ENCODE measurements around the gene LARGE2. TPM values are rescaled to one million over a fixed set of nuclear protein-coding genes. Genes with fewer than 3 reads are reported as not detected.
"Not testable (repeated sequence)": the region's sequence is repeated elsewhere in the genome, so short reads cannot be mapped to it uniquely, and the experiment has no call there.

Gene LARGE2
- total and polyA plus RNA-seq, 3 experiments from 2014 or later, result 2.6 to 14.4 (median 3.2) TPM

- H3K27me3 ChIP-seq (ENCODE audit: insufficient read depth, low read length, poor library complexity, severe bottlenecking), result peaks cover 24% of the 10 kb centered on the region
- Mint-ChIP-seq H3K27ac (peak overlapping the region in 5 of 8 donors; percentile 59 to 75 (median 63)), H3K4me1 (peaks cover 0 to 14% (median 1%) of the 10 kb centered on the region in 3 donors), H3K27me3 (peaks cover 12 to 37% of the 10 kb centered on the region in 2 donors), H3K36me3 (peaks cover 0 to 5% (median 0%) of the 10 kb centered on the region in 3 donors), H3K4me3 (peak overlapping the region; percentile 60 to 85 (median 71)), H3K9me3 (no peaks in the 10 kb centered on the region)
- H3K4me3 ChIP-seq (ENCODE audit: low read length), result no peak overlapping the region
- H3K9me3 ChIP-seq (ENCODE audit: low read length), result no peaks in the 10 kb centered on the region
- peaks cover 9% of the 10 kb centered on the region for H3K4me1 ChIP-seq (ENCODE audit: insufficient read depth, low read length)
- no peaks in the 10 kb centered on the region for H3K36me3 ChIP-seq (ENCODE audit: insufficient read depth, low read length)
- peak; percentile 46 to 89 (median 68) for DNase-seq
- ChIA-PET POLR2A (no interaction called here), CTCF (no interaction called here)
- no peak overlapping the region for H3K27ac ChIP-seq (ENCODE audit: low read depth, low read length)
Measured at GRCh38 chr11:45899448-45900174, 22.8 kb upstream of the LARGE2 start.

- POLR2A ChIA-PET; H3K36me3 Mint-ChIP-seq; DNase-seq; H3K36me3 ChIP-seq (ENCODE audit: insufficient read depth, low read length); H3K4me3 ChIP-seq (ENCODE audit: low read length); CTCF ChIA-PET; H3K27ac ChIP-seq (ENCODE audit: low read depth, low read length); H3K4me1 ChIP-seq (ENCODE audit: insufficient read depth, low read length); H3K9me3 ChIP-seq (ENCODE audit: low read length); H3K9me3 Mint-ChIP-seq: not testable (repeated sequence)
- peaks cover 10 to 31% of the 10 kb centered on the region in 2 donors for H3K27me3 Mint-ChIP-seq
- peak overlapping the region in 1 of 8 donors; percentile 46 for H3K27ac Mint-ChIP-seq
- H3K4me1 Mint-ChIP-seq, result peaks cover 0 to 15% (median 1%) of the 10 kb centered on the region in 3 donors
- peak overlapping the region; percentile 54 to 87 (median 63) for H3K4me3 Mint-ChIP-seq
- peaks cover 24% of the 10 kb centered on the region for H3K27me3 ChIP-seq (ENCODE audit: insufficient read depth, low read length, poor library complexity, severe bottlenecking)
Measured at GRCh38 chr11:45900175-45900800, 22.2 kb upstream of the LARGE2 start.

- CTCF ChIA-PET, result interaction anchor here (0.8 kb wide), 1 partner anchor 64 kb away, joined by 3 read pairs; no protein-coding TSS in a partner anchor
Measured at GRCh38 chr11:45900916-45901617, 21.4 kb upstream of the LARGE2 start.

GRCh38 chr11:45901626-45902025 is 20.8 kb upstream of the LARGE2 start:
- Mint-ChIP-seq H3K4me3 (peak overlapping the region in 2 of 7 donors; percentile 20 to 84), H3K27me3 (peaks cover 11 to 25% of the 10 kb centered on the region in 2 donors), H3K36me3 (no peaks in the 10 kb centered on the region), H3K4me1 (peaks cover 3 to 25% (median 6%) of the 10 kb centered on the region in 3 donors), H3K9me3 (no peaks in the 10 kb centered on the region), H3K27ac (peak overlapping the region in 1 of 8 donors; percentile 55)
- peaks cover 9% of the 10 kb centered on the region for H3K4me1 ChIP-seq (ENCODE audit: insufficient read depth, low read length)
- H3K27ac ChIP-seq (ENCODE audit: low read depth, low read length), result no peak overlapping the region
- H3K27me3 ChIP-seq (ENCODE audit: insufficient read depth, low read length, poor library complexity, severe bottlenecking), result peaks cover 20% of the 10 kb centered on the region
- H3K4me3 ChIP-seq (ENCODE audit: low read length), result no peak overlapping the region
- no peak for DNase-seq
- H3K36me3 ChIP-seq (ENCODE audit: insufficient read depth, low read length), result no peaks in the 10 kb centered on the region
- POLR2A ChIA-PET, result interaction anchor here (1.2 kb wide), 1 partner anchor 14 kb away, joined by 3 read pairs; no protein-coding TSS in a partner anchor
- CTCF ChIA-PET, result interaction anchor here (0.8 kb wide), 1 partner anchor 63 kb away, joined by 3 read pairs; no protein-coding TSS in a partner anchor
- H3K9me3 ChIP-seq (ENCODE audit: low read length), result no peaks in the 10 kb centered on the region

More at GRCh38 chr11:45900916-45901617, 21.4 kb upstream of the LARGE2 start:
- H3K9me3 Mint-ChIP-seq, result no peaks in the 10 kb centered on the region
- H3K27ac Mint-ChIP-seq, result no peak overlapping the region
- peaks cover 10 to 25% of the 10 kb centered on the region in 2 donors for H3K27me3 Mint-ChIP-seq
- Histone ChIP-seq H3K36me3 (ENCODE audit: insufficient read depth, low read length) (no peaks in the 10 kb centered on the region), H3K4me3 (ENCODE audit: low read length) (no peak overlapping the region), H3K9me3 (ENCODE audit: low read length) (no peaks in the 10 kb centered on the region), H3K4me1 (ENCODE audit: insufficient read depth, low read length) (peaks cover 9% of the 10 kb centered on the region), H3K27ac (ENCODE audit: low read depth, low read length) (no peak overlapping the region), H3K27me3 (ENCODE audit: insufficient read depth, low read length, poor library complexity, severe bottlenecking) (peaks cover 22% of the 10 kb centered on the region)
- no peaks in the 10 kb centered on the region for H3K36me3 Mint-ChIP-seq
- peaks cover 0 to 20% (median 3%) of the 10 kb centered on the region in 3 donors for H3K4me1 Mint-ChIP-seq
- no peak for DNase-seq
- POLR2A ChIA-PET, result interaction anchor here (1.2 kb wide), 1 partner anchor 15 kb away, joined by 3 read pairs; no protein-coding TSS in a partner anchor
- H3K4me3 Mint-ChIP-seq, result peak overlapping the region; percentile 54 to 87 (median 63)

DNA sequence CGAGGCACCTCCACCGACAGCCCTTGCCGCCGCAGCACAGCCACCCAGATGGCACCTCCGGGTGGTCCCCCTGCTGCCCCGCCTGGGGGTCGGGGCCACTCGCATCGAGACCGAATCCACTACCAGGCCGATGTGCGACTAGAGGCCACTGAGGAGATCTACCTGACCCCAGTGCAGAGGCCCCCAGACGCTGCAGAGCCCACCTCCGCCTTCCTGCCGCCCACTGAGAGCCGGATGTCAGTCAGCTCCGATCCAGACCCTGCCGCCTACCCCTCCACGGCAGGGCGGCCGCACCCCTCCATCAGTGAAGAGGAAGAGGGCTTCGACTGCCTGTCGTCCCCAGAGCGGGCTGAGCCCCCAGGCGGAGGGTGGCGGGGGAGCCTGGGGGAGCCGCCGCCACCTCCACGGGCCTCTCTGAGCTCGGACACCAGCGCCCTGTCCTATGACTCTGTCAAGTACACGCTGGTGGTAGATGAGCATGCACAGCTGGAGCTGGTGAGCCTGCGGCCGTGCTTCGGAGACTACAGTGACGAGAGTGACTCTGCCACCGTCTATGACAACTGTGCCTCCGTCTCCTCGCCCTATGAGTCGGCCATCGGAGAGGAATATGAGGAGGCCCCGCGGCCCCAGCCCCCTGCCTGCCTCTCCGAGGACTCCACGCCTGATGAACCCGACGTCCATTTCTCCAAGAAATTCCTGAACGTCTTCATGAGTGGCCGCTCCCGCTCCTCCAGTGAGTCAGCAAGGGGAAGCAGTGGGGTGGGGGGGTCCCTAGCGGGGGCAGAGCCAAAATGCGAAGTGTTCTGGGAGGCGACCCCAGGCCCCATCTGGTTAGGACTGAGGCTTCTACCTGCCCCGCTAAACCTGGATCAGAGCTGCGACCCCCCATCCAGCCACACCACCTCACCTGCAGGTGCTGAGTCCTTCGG is 19.7 kb upstream of the LARGE2 start:
- Mint-ChIP-seq H3K4me1 (peaks cover 3 to 28% (median 8%) of the 10 kb centered on the region in 3 donors), H3K36me3 (no peaks in the 10 kb centered on the region), H3K9me3 (no peaks in the 10 kb centered on the region), H3K27ac (no peak overlapping the region), H3K27me3 (peaks cover 11 to 20% of the 10 kb centered on the region in 2 donors), H3K4me3 (peak overlapping the region in 1 of 7 donors; percentile 28)
- Histone ChIP-seq H3K36me3 (ENCODE audit: insufficient read depth, low read length) (no peaks in the 10 kb centered on the region), H3K4me3 (ENCODE audit: low read length) (no peak overlapping the region), H3K9me3 (ENCODE audit: low read length) (no peaks in the 10 kb centered on the region), H3K4me1 (ENCODE audit: insufficient read depth, low read length) (peaks cover 9% of the 10 kb centered on the region), H3K27me3 (ENCODE audit: insufficient read depth, low read length, poor library complexity, severe bottlenecking) (peaks cover 20% of the 10 kb centered on the region), H3K27ac (ENCODE audit: low read depth, low read length) (no peak overlapping the region)
- ChIA-PET CTCF (no interaction called here), POLR2A (no interaction called here)
- no peak for DNase-seq

DNA sequence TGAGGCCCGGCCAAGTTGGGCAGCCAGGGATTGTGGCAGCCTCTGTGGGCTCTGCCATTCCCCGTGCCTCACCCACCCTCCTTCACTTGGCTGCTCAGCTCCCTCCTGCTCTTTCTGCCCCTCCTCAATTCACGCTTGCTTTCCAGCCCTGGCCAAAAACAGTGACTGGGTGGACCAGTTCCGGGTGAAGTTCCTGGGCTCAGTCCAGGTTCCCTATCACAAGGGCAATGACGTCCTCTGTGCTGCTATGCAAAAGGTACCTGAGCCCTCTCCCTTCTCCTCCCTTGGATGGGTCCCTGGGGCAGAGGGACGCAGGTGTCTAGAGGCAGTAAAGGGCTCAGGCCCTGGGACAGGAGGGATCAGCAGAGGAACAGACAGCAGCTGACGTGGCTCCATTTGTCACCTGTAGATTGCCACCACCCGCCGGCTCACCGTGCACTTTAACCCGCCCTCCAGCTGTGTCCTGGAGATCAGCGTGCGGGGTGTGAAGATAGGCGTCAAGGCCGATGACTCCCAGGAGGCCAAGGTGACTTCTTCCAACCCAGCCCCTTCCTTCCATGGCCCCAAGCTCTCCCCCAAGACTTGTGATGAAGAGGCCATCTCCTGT is 18.0 kb upstream of the LARGE2 start:
- H3K27me3 Mint-ChIP-seq, result peaks cover 5 to 7% of the 10 kb centered on the region in 2 donors
- CTCF ChIA-PET, result no interaction called here
- H3K36me3 Mint-ChIP-seq, result peaks cover 0 to 5% (median 0%) of the 10 kb centered on the region in 3 donors
- Histone ChIP-seq H3K4me3 (ENCODE audit: low read length) (no peak overlapping the region), H3K9me3 (ENCODE audit: low read length) (no peaks in the 10 kb centered on the region), H3K27me3 (ENCODE audit: insufficient read depth, low read length, poor library complexity, severe bottlenecking) (peaks cover 5% of the 10 kb centered on the region), H3K36me3 (ENCODE audit: insufficient read depth, low read length) (no peaks in the 10 kb centered on the region), H3K27ac (ENCODE audit: low read depth, low read length) (no peak overlapping the region), H3K4me1 (ENCODE audit: insufficient read depth, low read length) (peaks cover under 1% of the 10 kb centered on the region)
- H3K4me1 Mint-ChIP-seq, result peaks cover 3 to 27% (median 8%) of the 10 kb centered on the region in 3 donors
- H3K27ac Mint-ChIP-seq, result peak overlapping the region in 1 of 8 donors; percentile 43
- no peak for DNase-seq
- no peak overlapping the region for H3K4me3 Mint-ChIP-seq
- POLR2A ChIA-PET, result interaction anchor here (0.5 kb wide), 1 partner anchor 19 kb away, joined by 7 read pairs; no protein-coding TSS in a partner anchor
- no peaks in the 10 kb centered on the region for H3K9me3 Mint-ChIP-seq

GRCh38 chr11:45905095-45905494 is 17.4 kb upstream of the LARGE2 start:
- ChIA-PET CTCF (no interaction called here), POLR2A (interaction anchor here (0.5 kb wide), 1 partner anchor 18 kb away, joined by 7 read pairs; no protein-coding TSS in a partner anchor)
- H3K4me1 ChIP-seq (ENCODE audit: insufficient read depth, low read length), result no peaks in the 10 kb centered on the region
- peaks cover 3% of the 10 kb centered on the region for H3K27me3 ChIP-seq (ENCODE audit: insufficient read depth, low read length, poor library complexity, severe bottlenecking)
- H3K27ac Mint-ChIP-seq, result peak overlapping the region in 1 of 8 donors; percentile 43
- no peak overlapping the region for H3K27ac ChIP-seq (ENCODE audit: low read depth, low read length)
- H3K36me3 ChIP-seq (ENCODE audit: insufficient read depth, low read length), result no peaks in the 10 kb centered on the region
- H3K4me3 Mint-ChIP-seq, result no peak overlapping the region
- H3K4me1 Mint-ChIP-seq, result peaks cover 3 to 25% (median 8%) of the 10 kb centered on the region in 3 donors
- peaks cover 4 to 7% of the 10 kb centered on the region in 2 donors for H3K27me3 Mint-ChIP-seq
- H3K9me3 Mint-ChIP-seq, result no peaks in the 10 kb centered on the region
- no peak overlapping the region for H3K4me3 ChIP-seq (ENCODE audit: low read length)
- H3K9me3 ChIP-seq (ENCODE audit: low read length), result no peaks in the 10 kb centered on the region
- DNase-seq, result no peak
- peaks cover 0 to 12% (median 0%) of the 10 kb centered on the region in 3 donors for H3K36me3 Mint-ChIP-seq

Data from CD8-positive, alpha-beta memory T cell (primary cell).